Epidermal melanocyte (primary cell): ENCODE results near the gene RECK.
"Not testable (repeated sequence)": the region's sequence is repeated elsewhere in the genome, so short reads cannot be mapped to it uniquely, and the experiment has no call there.

ENCODE experiments used
- DNase-seq: peaks from one replicate; pipeline ENCODE4 v3.0.0; 2011; ENCODE audit warnings: low spot score; ENCODE audit not compliant: insufficient read length

Gene RECK, protein sequence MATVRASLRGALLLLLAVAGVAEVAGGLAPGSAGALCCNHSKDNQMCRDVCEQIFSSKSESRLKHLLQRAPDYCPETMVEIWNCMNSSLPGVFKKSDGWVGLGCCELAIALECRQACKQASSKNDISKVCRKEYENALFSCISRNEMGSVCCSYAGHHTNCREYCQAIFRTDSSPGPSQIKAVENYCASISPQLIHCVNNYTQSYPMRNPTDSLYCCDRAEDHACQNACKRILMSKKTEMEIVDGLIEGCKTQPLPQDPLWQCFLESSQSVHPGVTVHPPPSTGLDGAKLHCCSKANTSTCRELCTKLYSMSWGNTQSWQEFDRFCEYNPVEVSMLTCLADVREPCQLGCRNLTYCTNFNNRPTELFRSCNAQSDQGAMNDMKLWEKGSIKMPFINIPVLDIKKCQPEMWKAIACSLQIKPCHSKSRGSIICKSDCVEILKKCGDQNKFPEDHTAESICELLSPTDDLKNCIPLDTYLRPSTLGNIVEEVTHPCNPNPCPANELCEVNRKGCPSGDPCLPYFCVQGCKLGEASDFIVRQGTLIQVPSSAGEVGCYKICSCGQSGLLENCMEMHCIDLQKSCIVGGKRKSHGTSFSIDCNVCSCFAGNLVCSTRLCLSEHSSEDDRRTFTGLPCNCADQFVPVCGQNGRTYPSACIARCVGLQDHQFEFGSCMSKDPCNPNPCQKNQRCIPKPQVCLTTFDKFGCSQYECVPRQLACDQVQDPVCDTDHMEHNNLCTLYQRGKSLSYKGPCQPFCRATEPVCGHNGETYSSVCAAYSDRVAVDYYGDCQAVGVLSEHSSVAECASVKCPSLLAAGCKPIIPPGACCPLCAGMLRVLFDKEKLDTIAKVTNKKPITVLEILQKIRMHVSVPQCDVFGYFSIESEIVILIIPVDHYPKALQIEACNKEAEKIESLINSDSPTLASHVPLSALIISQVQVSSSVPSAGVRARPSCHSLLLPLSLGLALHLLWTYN

DNA sequence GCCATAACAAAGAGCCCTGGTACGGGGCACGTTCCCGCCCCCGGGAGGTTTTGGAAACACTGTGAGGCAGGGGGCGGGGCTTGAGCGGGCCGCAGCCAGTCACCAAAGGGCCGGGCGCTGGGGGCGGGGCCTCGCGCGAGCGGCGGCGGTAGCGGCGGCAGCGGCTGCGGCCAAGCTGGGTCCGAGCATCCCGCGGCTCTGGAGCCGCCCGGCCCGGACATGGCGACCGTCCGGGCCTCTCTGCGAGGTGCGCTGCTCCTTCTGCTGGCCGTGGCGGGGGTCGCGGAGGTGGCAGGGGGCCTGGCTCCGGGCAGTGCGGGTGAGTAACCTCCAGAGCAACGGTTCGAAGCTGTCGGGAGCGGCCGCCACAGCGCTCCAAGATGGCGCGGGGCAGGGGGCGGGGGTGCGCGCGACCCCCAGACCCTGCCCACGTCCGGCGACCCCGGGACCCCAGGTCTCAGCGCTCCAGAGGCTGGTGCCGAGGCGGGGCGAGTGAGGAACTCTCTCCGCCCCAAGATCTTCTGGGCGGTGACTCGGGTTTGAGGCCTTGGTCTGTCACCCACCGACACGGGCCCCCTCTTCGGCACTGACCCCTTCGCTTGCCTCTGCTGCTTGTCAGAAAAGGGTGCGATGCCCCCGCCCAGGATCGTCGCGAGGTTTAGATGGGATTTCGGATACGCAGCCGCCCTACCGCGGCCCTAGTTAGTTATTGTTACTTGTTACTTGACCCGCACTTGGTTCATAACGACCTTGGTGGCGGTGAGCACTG lies at the start of gene RECK:
RECK (plus strand) TSS at position 134 of the 769 bp plus-strand sequence; CDS start at position 220, 86 bp downstream.
- DNase-seq, result peak; percentile 74

DNA sequence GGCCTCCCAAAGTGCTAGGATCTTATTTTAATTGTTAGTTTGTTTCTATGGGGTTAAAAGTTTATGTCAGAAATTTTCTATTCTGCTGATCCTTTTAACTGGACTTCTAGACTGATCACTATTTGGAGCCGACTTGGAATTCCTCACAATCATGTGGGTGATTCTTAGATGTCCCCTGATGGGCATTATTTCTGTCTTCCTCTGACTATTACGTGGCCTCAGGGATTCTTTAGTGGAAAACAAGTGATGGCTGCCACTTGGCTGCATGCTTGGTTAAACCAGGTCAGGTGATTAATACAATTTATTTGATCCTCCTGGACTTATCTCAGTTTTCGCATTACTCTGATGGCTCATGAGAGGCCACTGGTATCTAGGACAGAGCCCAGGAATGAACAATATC lies 46.6 kb upstream of the RECK start:
- DNase-seq, result no peak

DNA sequence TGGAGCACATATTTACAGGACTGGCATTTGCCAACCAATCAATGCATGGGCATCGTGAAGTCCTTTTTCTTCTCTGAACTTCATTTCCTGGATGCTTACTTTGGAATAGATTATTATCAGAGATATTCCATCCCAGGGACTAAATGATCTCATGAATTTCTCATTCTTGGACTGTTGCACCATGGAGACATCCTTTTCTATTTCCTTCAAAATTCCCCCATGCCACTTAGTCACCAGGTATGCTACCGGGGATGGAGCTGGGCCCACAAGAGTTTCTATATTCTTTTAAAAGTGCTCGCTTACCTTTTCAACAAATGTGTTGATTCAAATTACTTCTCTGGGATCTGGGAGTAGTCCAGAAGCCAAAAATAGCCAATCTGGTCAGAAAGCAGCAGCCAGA lies 43.6 kb upstream of the RECK start:
- DNase-seq, result not testable (repeated sequence)

DNA sequence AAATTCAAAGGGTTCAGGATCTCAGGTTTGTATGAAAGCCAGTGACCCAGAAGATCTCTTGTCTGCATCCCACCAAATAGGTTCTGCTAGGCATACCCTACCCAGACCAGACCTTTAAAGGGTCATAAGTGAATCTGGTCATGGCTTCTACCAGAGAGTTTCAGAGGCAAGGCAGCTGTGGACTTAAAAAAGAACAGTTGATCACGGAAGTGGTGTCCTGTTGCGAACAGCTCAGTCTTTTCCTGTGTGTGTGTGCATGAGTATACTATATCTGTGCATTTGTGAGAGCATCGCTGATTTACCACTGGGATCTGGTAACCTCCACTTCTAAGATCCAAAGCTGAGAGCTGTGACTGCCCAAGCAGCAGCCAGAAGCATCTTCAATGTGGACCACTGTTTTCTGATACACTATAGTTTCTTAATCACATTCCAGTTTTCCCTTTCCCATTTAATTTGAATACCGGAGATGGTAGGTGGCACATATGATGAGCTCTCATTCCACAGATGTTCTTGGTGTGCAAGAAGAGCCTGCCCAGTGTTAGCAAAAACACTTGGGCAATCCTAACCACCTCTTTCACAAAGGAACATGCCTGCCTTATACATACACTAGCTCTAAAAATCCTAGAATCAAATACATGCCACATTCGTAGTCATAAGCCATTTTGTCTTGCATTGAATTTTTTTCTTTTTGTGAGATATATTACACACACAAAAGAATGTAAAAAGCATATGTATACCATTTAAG lies 42.6 kb upstream of the RECK start:
- DNase-seq, result no peak

DNA sequence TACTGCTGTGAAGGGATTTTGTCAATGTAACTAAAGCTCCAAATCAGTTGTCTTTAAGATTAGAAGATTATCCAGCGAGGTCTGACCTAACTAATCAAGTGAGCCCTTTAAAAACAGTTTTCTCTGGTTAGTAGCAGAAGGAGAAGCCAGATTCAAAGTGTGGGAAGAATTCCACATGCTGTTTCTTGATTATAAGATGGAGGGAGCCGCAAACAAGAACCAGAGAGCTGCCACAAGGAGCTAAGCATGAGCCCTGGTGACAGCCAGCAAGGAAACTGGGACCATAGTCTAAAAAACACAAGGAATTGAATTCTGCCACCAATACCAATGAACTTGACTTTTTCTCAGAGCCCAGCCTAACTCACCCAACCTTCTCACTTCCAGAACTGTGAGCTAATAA lies 41.8 kb upstream of the RECK start:
- no peak for DNase-seq

DNA sequence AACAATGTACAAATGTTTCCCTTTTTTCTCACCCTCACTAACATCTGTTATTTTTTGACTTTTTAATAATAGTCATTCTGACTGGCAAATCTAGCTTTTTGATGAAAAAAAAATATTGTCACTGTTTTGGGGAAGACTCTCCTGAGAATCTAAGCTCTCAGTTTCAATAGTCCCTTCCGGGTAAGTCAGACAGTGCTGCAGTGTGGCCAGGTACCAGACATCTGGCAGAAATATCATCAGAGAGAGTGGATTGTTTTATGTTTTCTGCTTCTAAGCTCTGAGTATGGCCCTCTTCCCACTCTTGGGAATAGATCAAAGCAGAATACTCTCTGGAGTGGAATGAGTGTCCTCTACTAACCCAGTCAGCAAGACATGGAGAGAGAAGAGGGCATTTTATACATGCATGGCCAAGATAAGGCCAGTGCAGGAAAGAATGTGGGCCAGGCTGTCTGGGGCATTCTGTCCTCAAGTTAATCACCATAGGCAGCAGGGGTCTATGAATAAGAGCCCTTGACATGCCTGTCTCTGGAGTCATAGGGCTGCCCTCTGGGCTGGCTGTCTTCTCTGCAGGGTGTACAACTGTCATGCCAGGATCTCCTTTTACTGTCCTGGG lies 40.2 kb upstream of the RECK start:
- DNase-seq, result no peak

DNA sequence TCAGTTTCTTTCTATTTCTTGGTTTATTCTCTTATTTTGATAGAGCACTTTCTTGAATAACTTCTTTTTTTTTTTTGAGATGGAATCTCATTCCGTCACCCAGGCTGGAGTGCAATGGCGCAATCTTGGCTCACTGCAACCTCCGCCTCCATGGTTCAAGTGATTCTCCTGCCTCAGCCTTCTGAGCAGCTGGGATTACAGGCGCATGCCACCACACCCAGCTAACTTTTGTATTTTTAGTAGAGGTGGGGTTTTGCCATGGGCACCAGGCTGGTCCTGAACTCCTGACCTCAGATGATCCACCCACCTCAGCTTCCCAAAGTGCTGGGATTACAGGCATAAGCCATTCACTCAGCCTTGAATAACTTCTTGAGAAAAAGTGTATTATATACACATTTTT lies 39.7 kb upstream of the RECK start:
- DNase-seq, result not testable (repeated sequence)

DNA sequence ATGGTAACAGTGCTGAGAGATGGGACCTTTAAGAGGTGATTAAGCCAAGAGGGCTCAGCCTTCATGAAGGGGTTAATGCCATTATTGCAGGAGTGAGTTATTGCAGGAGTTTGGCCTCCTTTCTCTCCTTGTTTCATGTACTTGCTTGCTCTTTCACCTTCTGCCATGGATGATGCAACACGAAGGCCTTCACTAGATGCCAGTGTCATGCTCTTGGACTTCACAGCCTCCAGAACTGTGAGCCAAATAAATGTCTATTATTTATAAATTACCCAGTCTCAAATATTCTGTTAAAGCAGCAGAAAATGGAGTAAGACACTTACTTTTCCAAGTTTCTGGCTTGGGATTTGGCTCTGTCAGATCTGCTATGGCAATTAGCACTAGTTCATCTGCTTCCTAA lies 38.4 kb upstream of the RECK start:
- no peak for DNase-seq

DNA sequence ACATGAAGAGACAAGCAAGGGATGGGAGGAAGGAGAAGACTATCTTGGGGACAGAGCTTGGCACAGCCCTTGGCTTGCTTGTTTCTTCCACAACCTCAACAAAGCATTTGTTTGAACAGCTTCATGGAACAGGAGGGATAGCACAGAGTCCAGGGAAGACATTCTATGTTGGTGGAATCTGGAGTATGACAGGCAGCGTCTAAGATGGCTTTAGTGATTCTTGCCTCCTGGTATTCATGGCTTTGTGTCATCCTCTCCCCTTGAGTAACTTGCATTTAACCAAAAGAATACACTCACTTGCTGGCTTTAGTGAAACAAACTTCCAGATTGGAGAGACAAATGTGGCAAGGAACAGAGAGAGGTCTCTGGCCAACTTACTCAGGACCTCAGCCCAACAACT lies 30.8 kb upstream of the RECK start:
- no peak for DNase-seq

DNA sequence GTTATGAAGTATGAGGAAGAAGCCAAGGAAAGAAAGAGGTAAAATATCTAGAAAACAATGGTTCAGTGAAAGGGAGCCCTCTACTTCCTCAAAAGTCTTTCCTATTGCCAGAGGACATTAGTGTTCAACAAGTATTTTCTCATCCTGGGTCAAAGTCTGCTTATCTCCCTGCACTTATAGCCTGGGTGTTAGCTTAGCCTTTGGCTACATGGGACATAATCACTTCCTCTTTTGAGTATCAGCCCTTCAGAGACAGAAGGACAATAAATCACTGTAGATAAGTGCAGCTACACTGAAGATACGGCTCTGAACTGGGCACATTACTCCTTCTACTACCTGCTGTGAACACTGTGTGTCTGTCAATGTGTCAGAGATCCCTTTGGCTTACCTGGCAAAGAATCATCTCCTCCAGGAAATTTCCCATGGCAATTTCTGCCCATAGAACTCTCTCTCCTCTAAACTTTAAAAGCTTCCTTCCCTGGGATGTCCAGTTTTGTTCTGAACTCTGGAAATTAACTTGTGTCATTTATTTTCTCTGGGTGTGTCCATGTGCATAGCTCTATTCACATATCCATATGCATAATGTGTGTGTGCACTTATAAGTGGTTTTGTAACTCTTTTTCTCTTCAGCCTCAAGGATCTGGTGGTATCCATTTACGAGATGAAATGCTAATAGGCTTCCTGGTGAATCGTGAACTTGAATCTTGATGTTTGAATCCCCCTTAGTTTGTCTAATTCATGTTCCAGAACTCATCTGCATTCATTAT lies 30.0 kb upstream of the RECK start:
- no peak for DNase-seq

DNA sequence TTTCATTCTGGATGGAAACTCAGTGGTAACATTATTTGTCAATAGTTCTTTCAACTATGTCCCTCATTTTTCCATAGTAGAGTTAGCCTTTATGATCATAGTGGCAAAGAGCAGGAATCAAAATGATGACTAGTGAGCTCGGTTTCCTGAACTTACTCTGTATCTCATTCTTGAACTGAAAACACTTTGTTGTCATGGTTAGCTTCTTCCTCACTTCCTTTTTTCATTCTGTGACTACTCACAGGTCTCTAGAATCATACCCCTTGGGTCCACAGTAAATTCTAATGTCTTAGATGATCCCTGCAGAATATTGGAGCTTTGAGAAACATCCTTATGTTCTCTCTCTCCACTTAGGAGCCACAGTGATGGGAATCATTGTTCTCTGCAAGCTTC lies 29.4 kb upstream of the RECK start:
- no peak for DNase-seq

DNA sequence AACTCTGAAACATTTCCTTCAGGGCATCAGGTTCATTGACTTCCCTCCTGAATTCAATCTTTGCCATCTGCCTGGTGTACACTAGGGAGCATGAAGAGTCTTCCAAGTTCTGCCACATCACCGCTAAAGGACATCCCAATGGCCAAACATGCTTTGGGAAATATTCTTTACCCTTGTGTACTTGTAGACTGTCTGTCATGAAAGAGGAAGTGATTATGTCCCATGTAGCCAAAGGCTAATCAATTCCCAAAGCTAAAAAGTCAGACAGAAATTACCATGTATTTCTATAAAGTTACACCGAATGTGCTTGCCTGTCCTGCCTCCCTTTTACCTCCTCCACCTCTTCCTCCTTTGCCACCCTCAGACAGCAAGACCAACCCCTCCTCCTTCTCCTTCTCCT lies 28.9 kb upstream of the RECK start:
- no peak for DNase-seq

DNA sequence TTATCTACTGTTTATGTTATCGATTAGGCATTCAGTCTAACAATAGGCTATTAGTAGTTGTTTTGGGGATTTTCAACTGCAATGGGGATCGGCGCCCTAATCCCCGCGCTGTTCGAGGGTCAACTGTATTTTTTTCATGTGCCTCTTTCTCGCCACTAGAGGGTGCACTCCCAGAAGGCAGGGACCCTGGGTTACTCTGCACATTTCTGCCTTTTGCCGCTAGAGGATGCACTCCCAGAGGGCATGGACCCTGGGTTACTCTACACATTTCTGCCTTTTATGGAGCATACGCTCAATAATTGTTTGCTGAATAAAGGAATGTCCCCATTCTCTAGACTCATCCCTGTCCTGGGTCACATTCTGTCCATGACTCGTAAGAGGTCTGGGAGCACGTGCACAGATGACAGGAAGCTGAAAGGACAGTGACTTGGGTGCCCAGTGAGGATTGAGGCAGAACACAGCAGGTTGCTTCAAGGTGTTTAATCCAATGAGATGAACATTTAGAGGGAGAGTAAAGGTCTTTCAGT lies 27.9 kb upstream of the RECK start:
- peak; percentile 72 for DNase-seq

DNA sequence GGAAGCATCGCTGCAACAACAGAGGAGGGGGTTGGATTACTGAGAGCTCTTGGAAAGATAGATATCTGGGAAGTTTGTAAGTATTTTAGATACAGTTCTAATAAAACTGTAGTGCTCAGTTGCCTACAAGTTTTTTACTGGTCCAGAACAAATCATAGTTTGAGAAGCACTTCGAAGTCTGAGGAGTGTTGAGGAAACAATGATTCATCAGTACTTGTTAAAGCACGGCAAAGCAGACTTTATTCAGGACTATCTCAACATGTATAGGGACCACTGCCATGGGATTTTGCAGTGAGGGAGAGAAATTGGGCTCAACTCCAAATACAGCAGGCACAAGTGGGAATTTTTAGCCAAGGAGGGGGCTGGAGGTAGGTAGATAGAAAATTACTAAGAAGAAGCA lies 25.3 kb upstream of the RECK start:
- no peak for DNase-seq

DNA sequence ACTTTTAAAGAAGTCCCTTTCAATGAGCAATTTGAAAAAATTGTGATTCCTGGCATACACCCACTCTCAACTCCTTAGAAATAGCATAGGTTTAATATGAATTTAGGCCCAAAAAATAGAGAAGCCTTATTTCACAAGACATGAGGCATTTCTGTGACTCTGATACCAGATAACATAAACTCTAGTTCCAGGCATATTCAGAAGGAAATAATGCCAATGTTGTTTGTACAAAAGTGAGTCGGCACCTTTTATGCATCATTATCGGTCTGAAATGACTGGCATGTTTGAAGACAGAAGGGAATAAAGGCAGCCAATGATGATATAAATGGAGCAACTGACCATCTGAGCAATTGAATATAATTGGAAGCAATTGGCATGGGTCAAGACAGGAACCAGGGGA lies 19.4 kb upstream of the RECK start:
- DNase-seq, result no peak

DNA sequence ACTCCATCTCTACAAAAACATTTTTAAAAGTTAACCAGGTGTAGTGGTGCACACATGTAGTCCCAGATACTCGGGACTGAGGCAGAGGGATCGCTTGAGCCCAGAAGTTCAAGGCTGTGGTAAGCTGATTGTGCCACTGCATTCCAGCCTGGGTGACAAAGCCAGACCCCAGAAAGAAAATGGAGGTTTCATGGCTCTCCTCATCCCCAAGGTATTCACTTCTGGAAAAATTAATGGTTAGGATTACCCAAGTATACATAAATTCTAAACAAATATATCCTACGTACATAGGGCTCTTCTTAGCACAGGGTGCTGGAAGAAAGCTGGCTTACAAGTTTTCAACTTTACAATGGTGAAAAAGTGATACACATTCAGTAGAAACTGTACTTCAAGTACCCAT lies 18.6 kb upstream of the RECK start:
- DNase-seq, result no peak

DNA sequence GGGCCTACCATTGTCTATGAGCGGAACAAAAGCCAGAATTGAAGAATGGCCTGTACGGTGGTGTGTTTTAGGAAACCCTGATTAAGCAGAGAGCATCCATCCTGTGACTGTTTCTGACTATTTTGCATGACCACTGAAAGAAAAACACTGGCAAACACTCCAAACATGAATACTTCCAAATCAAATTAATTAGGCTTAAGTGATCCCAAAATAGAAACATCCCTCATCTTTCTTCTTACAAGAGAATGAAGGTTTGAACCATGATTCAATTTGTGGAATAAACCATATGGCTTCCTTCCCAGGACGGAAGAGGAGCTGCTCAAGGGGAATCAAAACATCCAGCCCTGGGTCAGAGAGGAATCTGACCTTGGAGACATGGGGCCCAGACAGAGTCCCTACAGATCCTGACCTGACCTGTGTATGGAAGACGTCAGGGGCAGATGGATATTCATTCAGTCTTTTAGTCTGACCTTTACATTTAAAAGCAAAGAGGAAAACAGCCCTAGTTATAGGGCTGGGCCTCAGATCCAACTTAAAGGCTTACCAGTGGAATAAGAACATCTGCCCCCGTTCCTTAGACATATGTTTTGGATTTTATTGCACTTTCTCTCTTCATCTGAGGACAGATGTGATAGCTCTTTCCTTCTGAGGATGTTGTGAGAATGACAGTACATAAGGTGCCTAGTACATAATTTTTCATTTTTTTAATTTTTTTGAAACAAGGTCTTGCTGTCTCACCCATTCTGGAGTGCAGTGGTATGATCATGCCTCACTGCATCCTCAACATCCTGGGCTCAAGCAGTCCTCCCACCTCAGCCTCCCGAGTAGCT lies 17.6 kb upstream of the RECK start:
- DNase-seq, result no peak

DNA sequence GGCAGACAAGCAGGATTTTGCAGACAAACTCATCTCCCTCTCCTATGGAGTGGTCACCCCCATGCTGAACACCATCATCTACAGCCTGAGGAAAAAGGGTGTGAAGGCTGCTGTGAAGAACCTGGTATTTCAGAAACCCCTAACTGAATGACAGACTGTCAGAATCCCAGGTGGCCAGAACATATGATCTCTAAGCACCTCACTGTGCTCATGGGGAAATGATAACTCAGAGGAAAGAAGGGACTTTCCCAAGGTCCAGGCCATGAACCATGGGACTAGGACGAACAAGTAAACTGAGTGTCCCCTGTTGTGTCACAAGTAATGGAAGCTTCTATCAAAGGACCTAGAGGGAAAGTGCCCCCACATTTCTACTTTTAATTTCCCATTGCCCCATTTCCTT lies 14.7 kb upstream of the RECK start:
- no peak for DNase-seq
